Forelimb muscle (tissue), 1 donor: Measurements from ENCODE around the gene ABCA1. TPM values are rescaled to one million over a fixed set of nuclear protein-coding genes. Genes with fewer than 3 reads are reported as not detected.
A peak's percentile ranks its signal among the peaks of the same experiment; 100 is the strongest.
"Not testable (repeated sequence)": the region's sequence is repeated elsewhere in the genome, so short reads cannot be mapped to it uniquely, and the experiment has no call there.

Experiments used
- DNase-seq: peaks from one replicate; pipeline ENCODE4 v3.0.0-alpha.2; 2013; ENCODE audit warnings: low read depth
- polyA plus RNA-seq: library from polyadenylated mRNA; unstranded; fragments of 120-200 nt; gene quantifications from one replicate; pipeline ENCODE4 v1.2.1, GENCODE V29; 2013; ENCODE audit not compliant: insufficient read length

ABCA1 gene, protein sequence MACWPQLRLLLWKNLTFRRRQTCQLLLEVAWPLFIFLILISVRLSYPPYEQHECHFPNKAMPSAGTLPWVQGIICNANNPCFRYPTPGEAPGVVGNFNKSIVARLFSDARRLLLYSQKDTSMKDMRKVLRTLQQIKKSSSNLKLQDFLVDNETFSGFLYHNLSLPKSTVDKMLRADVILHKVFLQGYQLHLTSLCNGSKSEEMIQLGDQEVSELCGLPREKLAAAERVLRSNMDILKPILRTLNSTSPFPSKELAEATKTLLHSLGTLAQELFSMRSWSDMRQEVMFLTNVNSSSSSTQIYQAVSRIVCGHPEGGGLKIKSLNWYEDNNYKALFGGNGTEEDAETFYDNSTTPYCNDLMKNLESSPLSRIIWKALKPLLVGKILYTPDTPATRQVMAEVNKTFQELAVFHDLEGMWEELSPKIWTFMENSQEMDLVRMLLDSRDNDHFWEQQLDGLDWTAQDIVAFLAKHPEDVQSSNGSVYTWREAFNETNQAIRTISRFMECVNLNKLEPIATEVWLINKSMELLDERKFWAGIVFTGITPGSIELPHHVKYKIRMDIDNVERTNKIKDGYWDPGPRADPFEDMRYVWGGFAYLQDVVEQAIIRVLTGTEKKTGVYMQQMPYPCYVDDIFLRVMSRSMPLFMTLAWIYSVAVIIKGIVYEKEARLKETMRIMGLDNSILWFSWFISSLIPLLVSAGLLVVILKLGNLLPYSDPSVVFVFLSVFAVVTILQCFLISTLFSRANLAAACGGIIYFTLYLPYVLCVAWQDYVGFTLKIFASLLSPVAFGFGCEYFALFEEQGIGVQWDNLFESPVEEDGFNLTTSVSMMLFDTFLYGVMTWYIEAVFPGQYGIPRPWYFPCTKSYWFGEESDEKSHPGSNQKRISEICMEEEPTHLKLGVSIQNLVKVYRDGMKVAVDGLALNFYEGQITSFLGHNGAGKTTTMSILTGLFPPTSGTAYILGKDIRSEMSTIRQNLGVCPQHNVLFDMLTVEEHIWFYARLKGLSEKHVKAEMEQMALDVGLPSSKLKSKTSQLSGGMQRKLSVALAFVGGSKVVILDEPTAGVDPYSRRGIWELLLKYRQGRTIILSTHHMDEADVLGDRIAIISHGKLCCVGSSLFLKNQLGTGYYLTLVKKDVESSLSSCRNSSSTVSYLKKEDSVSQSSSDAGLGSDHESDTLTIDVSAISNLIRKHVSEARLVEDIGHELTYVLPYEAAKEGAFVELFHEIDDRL (N-terminal part only)
- polyA plus RNA-seq: 4.9 TPM

DNA sequence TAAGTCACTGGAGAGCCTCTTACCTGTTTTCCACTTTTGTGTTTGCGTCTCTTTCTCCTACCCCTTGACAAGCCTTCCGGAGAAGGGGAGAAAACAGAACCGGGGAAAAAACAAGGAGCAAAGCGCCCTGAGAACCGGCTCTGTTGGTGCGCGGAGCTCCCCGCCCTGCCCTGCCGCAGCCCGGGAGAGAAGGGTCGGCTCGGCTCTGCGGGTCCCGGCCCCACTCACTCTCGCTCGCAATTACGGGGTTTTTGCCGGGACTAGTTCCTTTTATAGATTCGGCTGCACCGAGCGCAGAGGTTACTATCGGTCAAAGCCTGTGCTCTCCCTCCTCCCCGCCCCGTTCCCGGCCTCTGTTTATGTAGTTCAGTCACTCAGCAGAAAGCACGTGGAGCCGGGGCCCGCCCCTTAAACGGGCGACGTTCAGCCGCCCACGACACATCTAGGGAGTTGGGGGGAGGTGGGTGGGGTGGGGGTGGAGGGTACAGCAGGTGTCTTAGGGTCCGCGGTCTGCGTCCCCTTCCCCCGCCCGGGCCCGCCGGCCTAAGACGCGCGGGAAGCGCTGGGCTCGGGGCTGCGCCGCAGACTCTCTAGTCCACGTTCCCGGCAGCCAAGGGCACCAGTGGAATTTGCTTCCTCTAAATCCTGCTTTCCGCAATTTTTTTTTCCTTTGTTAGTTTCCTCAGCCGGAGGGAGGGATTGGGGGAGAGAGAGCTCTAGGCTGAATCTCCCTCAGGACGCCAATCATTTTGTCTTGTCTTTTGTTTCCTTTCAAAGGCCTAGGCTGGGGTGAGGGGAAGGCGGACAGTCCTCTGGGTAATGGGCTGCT, at the start of gene ABCA1:
Gene ABCA1 (minus strand): TSS at position 244 of the 829 bp plus-strand sequence. CDS start 24,476 bp downstream, outside the sequence.
- no peak for DNase-seq

DNA sequence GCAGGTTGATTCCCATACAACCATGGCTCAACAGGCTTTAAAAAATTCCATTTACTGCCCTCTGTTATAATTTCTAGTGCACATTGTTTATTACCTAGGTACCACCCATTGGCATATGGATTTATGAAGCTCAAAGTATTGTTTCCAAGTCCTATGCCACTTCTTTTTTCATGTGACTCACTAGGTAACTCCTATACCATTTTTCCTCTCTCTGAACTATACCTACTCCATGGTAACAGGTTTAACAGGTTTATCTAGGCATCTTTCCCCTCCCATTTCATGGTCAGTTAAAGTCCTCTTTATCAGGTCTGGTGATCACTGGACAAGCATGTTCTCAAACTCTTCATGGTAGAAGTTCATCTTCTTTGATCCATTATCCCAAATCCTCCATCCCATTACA, 49.6 kb upstream of the ABCA1 start:
- DNase-seq: no peak

DNA sequence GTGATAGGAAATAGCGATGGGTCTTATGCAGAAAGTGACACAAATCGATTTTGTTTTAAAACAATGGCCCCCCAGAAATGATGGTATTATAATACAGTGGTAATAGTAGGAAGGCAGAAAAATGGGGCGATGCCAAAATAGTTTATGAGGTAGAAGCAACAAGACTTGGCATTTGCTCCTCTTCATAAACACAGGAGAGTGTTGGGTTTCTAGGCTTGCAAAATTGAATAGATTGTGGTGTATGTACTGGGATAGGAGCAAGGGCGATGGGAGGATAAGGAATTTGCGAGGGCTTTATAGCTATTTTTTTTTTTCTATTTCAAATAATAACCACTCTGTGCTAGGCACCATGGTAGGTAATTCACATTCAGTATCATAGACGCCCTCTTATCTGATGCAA, 49.2 kb upstream of the ABCA1 start:
- no peak for DNase-seq

DNA sequence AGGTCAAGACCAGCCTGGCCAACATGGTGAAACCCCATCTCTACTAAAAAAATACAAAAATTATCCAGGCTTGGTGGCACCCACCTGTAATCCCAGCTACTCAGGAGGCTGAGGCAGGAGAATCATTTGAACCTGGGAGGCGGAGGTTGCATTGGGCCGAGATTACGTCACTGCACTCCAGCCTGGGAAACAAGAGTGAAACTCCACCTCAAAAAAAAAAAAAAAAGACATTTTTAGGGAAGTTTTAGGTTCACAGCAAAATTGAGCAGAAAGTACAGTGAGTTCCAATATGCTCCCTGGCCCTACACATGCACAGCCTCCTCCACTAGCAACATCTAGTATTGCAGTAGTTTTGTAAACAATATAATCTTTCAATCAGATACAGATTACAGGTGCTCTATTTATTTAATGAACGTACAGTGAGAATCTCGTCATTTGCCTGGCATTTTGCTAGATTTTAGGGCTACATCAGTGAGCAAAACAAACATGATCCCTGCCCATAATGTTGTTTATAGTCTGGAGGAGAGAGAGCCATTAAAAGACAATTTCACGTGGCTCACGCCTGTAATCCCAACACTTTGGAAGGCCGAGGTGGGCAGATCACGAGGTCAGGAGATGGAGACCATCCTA, 48.1 kb upstream of the ABCA1 start:
- not testable (repeated sequence) for DNase-seq

DNA sequence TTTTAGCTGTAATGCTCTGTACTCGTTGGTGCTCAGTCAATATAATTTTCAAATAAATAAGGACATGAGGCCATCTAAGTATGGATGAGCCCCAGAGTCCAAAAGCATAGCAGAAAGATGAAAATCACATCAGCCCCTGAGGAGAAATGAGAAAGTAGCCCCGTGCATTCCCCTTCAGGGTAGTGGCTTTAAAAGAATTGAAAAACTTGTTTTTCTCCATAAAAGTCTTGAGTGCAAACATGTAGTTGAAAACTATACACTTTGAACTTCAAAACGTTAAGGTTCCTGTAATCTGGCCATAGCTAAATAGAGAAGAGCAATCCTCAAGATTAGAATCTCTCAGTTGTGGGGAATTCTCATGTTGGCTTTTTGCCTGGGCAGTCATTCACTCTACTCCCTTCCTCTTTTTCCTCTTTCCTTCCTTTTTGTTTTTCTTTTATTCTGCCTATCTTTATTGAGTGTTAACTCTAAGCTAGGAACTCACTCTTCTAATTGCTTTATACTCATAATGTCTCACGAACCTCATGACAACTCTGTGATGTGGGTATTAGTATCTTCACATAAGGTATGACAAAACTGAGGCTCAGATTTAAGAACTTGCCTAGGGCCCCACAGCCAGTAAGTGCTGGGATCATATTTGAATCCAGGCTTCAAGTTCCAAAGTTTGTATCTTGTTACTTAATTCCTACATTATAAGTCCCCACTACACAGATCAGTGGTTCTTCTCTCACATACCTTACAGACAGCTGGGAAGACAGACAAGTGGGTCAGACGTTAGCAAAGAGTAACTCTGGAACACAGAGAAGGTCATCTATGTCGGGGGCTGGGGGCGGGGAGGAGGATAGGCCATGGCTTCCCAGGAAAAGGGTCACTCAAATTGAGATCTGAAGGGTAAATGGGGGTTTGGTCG, 46.4 kb upstream of the ABCA1 start:
- DNase-seq: no peak

DNA sequence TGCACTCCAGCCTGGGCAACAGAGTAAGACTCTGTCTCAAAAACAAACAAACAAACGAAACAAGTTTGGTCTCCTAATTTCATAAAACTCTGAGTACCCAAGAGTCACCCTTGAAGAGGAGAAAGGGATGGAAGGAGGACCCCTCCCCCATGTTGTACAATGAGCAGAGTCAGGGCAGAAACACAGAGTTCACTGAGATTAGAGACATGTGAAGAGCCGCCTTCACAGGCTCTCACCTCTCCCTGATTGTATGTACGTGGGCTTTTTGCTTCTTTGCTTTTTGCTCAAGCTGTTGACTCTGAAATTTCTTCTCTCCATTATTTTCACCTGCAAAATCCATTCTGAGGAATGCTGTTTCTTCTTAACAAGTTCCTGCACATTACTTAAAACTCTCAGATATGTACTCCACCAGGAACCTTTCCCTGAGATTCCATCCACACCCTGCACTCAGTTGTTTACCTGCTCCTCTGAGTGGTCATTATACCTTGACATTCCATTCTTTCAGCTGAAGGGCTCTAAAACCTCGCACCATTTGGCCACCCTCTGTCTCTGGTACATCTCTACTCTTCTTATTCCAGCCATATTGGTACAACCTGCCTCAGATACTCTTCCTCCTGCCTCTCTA, 44.4 kb upstream of the ABCA1 start:
- DNase-seq: no peak

DNA sequence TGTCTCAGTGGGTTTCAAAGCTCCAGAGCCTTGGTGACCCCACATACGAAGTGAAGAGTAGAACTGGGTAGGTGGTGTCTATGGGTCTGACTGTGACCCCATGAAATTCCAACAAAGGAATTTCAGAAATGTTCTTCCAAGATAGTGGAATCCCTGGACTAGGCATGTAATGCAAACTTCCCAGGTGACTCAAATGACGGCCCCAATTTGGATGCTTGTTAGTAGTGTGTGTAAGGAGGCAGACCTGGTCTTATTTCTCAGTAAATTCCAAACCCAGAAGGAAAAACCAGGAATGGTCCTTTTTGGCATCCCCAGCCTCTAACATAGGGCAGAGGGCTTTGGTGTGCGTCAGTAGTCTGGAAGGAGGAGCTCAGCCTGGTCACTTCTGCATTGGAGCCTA, 43.6 kb upstream of the ABCA1 start:
- DNase-seq: no peak

DNA sequence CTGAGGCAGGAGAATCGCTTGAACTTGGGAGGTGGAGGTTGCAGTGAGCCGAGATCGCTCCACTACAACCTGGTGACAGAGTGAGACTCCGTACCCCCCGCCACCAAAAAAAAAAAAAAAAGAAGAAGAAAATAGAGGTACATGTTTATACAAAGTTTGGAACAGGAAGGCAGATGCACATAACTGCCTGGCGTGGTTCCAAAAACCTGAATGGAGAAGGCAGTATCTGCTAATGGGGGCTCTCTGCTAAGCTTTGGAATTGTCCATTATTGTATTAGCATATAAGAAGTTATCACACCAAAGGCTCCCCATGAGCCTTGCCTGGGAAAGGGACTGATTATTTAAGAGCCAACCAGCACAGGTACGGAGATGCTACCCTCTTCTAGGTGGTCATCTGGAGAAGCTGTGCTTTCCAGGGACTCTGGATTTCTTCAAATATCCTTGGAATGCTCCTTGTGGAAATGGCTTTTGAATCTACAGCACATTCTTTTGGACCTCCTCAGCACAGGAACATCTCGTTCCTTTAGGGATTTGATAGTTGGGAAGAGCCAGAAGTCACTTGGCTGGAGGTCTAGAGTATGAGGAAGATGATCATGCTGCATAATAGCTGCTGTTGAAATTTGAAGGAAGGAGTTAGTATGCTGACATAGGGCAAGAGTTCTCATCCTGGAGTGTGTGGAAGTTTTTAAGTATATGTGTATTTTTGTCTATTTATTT, 42.5 kb upstream of the ABCA1 start:
- no peak for DNase-seq

DNA sequence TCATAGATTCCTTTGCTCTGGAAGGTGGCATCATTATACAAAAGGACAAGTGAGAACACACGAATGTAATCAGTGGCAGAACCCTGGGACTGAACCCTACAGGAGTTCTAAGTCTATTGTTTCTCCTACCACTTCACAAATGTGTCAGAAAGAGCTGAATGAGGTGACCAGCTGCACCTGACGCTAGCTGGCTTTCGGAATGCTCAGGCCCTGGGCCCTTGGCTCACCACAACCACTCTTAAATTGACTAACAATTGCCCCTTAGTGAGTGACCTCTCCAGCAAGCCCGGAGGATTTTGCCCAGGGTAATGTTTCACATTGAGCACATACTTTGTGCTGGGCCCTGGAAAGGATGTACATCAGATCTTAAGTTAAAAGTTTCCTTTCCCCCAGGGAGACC, 41.2 kb upstream of the ABCA1 start:
- DNase-seq: no peak

DNA sequence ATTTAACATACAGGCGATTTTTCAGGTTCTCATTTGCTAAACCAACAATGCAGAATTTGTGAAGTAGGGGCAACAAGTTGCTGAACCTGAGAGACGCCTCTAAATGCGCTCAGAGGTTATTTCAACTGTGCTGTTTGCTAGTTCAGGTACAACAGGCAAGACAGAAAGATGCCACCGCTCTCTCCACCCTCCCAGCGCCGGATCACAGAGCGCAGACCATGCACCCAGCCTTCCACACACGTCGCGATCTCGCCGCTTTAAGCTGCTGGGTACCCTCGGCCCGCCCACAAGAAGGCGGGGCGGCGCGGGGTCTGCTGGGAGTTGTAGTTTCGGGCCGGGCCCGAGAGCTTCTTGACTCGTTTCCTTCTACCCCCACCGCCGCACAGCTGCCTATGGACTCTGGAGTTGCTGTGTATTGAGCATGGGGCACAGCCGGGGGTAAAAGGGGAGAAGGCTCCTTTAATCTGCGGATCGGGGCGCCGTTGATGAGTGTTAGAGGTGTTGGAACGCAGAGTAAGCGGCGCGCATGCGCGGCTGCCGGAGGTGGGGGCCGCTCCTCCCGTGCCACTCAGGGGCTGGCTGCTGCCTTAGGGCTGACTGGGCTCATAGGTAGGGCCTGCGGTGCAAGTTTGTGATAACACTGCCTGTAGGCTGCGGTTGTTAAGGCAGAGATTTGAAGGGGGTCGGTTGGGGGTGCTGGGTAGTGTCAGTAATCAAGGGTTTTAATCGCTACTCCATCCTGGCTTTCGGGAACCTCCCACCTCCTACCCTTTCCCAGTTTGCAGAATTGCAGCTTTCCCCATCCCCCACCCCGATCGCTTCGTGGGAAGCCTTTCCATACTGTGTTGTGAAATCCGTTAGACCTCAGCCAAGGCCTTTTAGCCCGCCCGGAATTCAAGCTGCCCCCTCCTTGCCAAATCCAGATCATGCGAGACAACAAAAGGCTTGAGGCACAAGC, 40.3 kb upstream of the ABCA1 start:
- peak; percentile 61 for DNase-seq

DNA sequence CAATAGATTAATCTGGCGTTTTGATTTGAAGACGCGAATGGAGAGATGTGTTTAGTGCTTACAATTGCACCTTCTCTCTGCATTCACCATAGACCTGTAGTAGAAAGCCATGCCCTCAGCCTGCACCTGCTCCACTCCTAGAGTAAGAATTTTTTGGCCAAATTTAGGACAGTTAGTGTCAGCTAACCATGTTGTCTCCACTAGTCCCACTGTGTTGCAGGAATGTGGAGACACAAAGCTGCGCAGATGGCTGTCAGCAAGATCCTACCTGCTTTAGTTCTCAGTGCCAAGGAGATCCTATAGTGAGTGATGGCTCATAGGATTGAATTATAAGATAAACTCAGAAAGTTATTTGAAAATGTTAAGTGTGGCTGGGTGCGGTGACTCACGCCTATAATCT, 35.1 kb upstream of the ABCA1 start:
- DNase-seq: no peak

DNA sequence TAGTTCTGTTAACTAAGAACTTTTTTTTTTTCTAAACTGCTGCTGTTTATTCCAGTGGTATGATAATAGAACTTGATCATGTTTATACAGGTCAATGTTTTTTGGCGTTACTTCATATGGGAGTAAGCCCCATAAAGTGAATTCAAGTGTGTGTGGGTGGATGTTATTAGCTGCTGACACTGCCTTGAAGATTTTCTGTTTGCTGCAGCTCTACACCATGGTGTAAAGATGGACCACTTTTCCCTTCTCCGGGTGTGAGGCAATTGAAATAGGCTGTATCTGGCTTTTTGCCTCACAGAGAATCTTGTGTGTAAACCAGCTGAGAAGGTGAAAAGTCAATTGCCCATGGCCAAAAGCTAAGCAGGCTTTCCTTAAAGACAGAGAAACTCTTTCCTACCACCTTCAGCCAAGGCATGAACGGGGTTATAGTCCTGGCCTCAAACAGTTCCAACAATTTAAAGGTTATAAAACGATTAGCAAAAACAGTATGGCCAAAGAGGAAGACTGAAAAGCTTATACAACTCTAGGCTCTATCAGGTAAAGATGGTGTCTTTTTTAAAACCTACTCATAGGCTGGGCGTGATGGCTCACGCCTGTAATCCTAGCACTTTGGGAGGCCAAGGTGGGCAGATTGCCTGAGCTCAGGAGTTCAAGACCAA, 33.9 kb upstream of the ABCA1 start:
- DNase-seq: no peak

DNA sequence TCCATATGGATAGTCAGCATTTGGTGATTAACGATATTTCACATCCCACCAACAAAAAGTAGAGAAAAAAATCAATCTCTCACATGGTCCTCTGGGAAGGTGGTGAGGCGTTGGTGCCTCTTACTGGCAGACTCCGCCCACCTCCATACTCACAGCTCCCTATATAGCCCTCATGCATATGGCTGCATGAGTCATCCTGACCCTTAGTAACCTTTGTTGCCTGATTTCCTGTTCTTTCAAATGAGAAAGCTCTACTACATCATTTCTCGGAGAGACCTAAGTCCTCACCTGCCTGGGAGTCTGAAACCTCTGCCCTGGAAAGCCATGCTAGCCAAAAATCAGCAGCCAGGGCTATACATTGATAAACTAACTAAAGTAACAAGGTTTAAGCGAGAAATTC, 33.3 kb upstream of the ABCA1 start:
- DNase-seq: no peak

DNA sequence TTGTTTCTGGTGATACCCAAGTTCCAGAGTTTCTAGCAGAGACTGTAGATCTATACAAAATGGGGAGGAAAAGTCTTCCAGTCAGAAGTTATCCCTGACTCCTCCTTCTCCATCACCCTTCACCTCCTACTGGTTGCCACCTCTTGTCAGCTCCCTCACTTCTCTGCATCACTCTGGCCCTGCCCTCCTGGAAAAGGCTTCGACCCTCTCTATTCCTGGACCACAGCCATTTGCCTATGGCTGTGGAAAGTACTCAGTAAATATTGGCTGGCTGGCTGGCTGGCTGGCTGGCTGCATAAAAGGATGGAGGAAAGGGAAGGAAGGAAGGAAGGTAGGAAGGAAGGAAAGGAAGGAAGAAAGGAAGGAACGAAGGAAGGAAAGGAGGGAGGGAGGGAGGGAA, 32.7 kb upstream of the ABCA1 start:
- DNase-seq: no peak

DNA sequence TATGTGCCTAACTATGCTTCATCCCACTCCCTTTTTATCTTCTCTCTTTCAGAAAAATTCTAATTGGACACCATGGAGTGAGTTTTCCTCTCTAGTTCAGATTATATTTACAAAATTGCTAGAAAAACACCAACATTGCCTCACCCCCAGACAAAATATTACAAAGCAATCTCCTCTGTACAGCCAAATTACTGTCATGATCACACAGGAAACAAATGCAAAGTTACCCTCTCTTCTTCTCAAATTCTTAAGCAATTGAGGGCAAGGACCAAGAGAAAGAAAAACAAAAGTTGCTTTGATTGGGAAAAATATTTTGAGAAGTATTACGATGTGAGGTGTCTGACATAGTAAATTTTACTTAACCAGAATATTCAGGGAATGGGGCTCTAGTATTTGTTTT, 30.8 kb upstream of the ABCA1 start:
- no peak for DNase-seq

DNA sequence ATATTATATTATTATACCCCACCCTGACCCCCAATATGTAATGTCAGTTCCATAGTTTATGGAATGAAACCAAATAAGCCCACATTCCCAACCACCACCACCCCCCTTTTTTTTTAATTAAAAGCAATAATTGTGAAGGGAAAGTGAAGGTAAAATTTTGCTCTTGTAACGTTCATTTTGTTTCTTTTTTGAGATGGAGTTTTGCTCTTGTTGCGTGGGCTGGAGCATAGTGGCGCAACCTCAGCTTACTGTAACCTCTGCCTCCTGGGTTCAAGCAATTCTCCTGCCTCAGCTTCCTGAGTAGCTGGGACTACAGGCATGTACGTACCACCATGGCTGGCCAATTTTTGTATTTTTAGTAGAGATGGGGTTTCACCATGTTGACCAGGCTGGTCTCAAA, 30.1 kb upstream of the ABCA1 start:
- not testable (repeated sequence) for DNase-seq

DNA sequence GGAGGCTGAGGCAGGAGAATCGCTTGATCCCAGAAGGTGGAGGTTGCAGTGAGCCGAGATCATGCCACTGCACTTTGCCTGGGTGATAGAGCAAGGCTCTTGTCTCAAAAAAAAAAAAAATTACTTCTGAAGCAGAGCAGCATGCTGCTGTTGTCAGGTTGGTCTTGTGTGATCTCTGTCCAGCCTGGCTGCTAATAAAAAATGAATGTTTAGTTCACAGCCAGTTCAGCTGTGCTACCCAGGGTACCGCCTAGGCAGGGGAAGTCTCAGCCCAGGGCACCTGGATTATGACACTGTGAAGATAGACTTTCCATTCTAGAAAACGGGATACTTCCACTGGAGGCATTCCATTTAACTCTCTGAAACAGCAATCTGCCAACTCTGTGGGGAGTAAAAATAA, 23.5 kb upstream of the ABCA1 start:
- DNase-seq: no peak
